ENCODE results near the gene BRINP3. TPM values are rescaled to one million over a fixed set of nuclear protein-coding genes. Genes with fewer than 3 reads are reported as not detected.
A peak's percentile ranks its signal among the peaks of the same experiment; 100 is the strongest.

Gene BRINP3
- total RNA-seq, 1 donor from 2014 or later, result 0.77 TPM

DNA sequence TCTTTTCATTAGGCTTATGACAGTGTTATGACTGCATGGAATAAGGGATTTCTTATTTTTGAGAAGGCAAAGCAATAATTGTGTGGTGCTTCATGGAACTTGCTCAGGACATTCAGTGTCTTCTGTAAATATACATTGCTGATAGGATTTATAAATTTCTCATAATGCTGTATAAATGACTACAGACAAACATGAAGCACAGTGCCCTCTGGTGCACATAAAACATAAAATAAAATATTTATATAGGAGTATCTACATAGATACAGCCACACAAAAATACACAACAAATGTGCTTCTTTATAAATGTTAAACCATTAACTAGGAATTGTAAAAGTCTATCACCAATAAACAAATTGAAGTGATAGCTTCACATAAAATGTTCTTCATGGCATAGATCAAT is 24.1 kb downstream of the BRINP3 start:
- peaks cover 34% of the 10 kb centered on the region for H3K27me3 Mint-ChIP-seq (ENCODE audit: low read depth)
- TF ChIP-seq, protein P1, sequence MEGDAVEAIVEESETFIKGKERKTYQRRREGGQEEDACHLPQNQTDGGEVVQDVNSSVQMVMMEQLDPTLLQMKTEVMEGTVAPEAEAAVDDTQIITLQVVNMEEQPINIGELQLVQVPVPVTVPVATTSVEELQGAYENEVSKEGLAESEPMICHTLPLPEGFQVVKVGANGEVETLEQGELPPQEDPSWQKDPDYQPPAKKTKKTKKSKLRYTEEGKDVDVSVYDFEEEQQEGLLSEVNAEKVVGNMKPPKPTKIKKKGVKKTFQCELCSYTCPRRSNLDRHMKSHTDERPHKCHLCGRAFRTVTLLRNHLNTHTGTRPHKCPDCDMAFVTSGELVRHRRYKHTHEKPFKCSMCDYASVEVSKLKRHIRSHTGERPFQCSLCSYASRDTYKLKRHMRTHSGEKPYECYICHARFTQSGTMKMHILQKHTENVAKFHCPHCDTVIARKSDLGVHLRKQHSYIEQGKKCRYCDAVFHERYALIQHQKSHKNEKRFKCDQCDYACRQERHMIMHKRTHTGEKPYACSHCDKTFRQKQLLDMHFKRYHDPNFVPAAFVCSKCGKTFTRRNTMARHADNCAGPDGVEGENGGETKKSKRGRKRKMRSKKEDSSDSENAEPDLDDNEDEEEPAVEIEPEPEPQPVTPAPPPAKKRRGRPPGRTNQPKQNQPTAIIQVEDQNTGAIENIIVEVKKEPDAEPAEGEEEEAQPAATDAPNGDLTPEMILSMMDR (conservative IDR thresholded peaks at IDR 0.05), result peak; percentile 42
- DNase-seq (ENCODE audit: low read depth, low spot score), result no peak
- no peaks in the 10 kb centered on the region for H3K36me3 Mint-ChIP-seq (ENCODE audit: low read depth)
- H3K4me1 Mint-ChIP-seq, result no peaks in the 10 kb centered on the region
- H3K27ac Mint-ChIP-seq (ENCODE audit: unreplicated experiment), result no peak overlapping the region
- no peaks in the 10 kb centered on the region for H3K9me3 Mint-ChIP-seq
- H3K4me3 Mint-ChIP-seq, result no peak overlapping the region

DNA sequence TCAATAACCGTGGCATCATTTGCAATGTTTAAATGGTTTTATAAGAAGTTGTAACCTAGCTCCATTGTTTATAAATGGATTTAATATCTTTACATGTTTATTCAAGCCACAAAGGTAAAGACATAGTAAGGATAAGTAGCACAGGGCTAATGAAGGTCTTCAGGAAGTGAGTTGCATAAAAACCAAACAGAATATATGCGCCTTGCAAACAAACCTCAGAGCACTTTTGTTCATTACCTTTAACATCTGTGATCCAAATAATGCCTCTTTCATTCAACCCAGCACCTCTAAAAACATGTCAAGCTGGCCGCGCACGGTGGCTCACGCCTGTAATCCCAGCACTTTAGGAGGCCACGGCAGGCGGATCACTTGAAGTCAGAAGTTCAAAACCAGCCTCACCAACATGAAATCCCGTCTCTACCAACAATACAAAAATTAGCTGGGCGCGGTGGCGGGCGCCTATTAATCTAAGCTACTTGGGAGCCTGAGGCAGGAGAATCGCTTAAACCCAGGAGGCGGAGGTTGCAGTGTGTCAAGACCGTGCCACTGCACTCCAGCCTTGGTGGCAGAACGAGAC is 25.3 kb downstream of the BRINP3 start:
- no peak for DNase-seq (ENCODE audit: low read depth, low spot score)
- no peaks in the 10 kb centered on the region for H3K9me3 Mint-ChIP-seq
- no peak overlapping the region for H3K27ac Mint-ChIP-seq (ENCODE audit: unreplicated experiment)
- no peaks in the 10 kb centered on the region for H3K4me1 Mint-ChIP-seq
- TF ChIP-seq, protein P1 (conservative IDR thresholded peaks at IDR 0.05), result no peak
- H3K27me3 Mint-ChIP-seq (ENCODE audit: low read depth), result peaks cover 36% of the 10 kb centered on the region
- no peaks in the 10 kb centered on the region for H3K36me3 Mint-ChIP-seq (ENCODE audit: low read depth)
- H3K4me3 Mint-ChIP-seq, result no peak overlapping the region

DNA sequence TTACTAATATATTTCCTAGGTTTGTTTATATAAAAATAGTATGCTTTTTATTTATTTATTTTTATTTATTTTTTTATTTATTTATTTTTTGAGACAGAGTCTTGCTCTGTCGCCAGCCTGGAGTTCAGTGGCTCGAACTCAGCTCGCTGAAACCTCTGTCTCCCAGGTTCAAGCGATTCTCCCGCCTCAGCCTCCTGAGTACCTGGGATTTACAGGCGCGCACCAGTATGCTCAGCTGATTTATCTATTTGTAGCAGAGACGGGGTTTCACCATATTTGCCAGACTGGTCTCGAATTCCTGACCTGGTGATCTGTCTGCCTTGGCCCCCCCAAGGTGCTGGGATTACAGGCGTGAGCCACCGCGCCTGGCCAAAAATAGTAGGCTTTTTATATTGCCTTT is 33.2 kb downstream of the BRINP3 start:
- H3K36me3 Mint-ChIP-seq (ENCODE audit: low read depth), result no peaks in the 10 kb centered on the region
- H3K27me3 Mint-ChIP-seq (ENCODE audit: low read depth), result peaks cover 21% of the 10 kb centered on the region
- TF ChIP-seq, protein P1 (conservative IDR thresholded peaks at IDR 0.05), result no peak
- H3K27ac Mint-ChIP-seq (ENCODE audit: unreplicated experiment), result no peak overlapping the region
- DNase-seq (ENCODE audit: low read depth, low spot score), result no peak
- H3K4me1 Mint-ChIP-seq, result no peaks in the 10 kb centered on the region
- H3K4me3 Mint-ChIP-seq, result no peak overlapping the region
- H3K9me3 Mint-ChIP-seq, result no peaks in the 10 kb centered on the region

DNA sequence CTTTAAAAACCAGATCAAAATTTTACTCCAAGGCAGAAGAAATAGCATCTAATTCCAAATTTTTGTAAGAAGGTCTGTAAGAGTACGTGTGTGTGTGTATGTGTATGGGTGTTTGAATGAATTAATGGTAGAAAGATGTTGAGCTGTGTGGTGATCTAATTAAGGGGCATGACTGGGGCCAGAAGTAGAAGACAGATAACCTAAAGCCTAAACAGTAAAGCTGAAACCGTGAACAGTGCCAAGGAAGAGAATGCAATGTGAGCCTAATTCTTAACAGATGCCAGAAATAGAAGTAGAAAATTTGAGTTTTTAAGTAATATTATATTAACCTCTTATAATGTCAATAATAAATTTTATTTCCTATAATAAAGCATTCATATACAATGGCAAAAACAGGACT is 38.2 kb downstream of the BRINP3 start:
- Mint-ChIP-seq H3K27ac (ENCODE audit: unreplicated experiment) (no peak overlapping the region), H3K4me3 (no peak overlapping the region), H3K36me3 (ENCODE audit: low read depth) (no peaks in the 10 kb centered on the region), H3K4me1 (no peaks in the 10 kb centered on the region), H3K27me3 (ENCODE audit: low read depth) (peaks cover 8% of the 10 kb centered on the region), H3K9me3 (no peaks in the 10 kb centered on the region)
- DNase-seq (ENCODE audit: low read depth, low spot score), result no peak
- TF ChIP-seq, protein P1 (conservative IDR thresholded peaks at IDR 0.05), result no peak

DNA sequence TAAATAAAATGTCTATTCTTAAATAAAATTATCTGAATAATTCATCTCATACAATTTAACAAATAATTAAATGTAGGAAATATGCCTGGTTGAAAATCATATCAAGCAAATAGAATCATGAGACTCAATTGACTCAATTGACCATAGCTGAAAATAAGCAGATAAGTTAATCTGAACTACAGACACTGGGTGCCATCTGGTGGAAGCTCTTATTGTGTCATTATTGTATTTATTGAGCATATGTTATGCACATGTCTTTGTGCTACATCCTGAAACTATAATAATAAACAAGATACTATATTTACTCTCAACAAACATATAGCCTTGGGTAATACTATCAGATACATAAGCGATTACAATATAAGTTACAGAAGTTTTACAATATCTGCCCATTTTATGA is 41.0 kb downstream of the BRINP3 start:
- H3K9me3 Mint-ChIP-seq, result no peaks in the 10 kb centered on the region

More for the DNA sequence above, 41.0 kb downstream of the BRINP3 start:
- Mint-ChIP-seq H3K27ac (ENCODE audit: unreplicated experiment) (no peak overlapping the region), H3K27me3 (ENCODE audit: low read depth) (peaks cover 8% of the 10 kb centered on the region), H3K4me3 (no peak overlapping the region), H3K36me3 (ENCODE audit: low read depth) (no peaks in the 10 kb centered on the region), H3K4me1 (no peaks in the 10 kb centered on the region)
- TF ChIP-seq, protein P1 (conservative IDR thresholded peaks at IDR 0.05), result peak; percentile 62
- DNase-seq (ENCODE audit: low read depth, low spot score), result no peak

All from neural crest cell (in vitro differentiated cells).